Activated CD4-positive, CD25-positive, alpha-beta regulatory T cell treated with anti-CD3 and anti-CD28 coated beads, Interleukin-2, amount 50 U/mL, for 16 hours (primary cell): Measurements from ENCODE around the gene MMP10.

Source experiments
- DNase-seq: peaks from one replicate; pipeline ENCODE4 v3.0.0-alpha.2; 2020; ENCODE audit warnings: low read depth, low spot score

The MMP10 gene

DNA sequence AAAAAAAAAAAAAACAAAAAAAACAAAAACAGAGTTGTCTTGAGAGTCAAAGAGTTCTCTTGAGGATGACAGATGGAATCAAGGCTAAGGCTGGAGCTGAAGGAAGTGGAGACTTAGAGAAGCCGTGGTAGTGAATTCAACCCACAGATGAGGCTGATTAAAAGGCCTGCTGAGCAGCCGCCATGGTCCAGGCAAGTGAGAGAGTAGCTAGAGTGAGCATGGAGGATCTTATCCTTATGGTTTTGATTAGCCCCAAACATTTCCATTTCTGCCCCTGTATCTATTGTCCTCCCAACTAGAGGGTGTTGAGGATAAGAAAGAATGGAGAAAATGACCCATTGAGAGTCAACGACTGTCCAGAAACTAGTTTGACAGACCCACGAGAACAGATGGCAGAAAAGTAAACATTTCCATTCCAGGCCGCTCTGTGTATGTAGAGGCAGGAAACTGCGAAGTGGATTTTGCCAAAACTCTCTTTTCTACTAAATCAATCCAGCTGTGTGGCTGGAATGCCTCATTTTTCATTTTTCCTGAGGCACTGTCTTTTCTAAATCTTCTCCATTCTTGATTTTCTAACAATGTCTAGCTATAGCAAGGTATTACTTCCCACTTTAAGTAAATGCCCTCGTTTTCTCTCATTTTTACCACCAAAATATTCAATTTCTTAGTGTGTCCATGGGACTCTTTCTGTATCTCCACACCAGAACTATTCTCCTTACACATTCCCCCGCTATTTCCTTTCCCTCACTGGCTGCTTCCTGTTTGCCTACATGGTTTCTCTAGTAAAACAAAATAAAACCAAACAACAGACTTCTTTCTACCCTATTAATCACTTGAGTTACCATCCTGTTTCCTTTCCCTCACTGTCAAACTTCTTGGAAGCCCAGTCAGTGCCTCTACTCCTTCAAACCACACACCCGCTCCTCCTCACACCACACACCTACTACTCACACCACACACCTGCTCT, 50.3 kb downstream of the MMP10 start:
- DNase-seq, result no peak

- DNase-seq, result no peak
These were observed 52.5 kb downstream of the MMP10 start for GRCh38 chr11:102727890-102728289.

DNA sequence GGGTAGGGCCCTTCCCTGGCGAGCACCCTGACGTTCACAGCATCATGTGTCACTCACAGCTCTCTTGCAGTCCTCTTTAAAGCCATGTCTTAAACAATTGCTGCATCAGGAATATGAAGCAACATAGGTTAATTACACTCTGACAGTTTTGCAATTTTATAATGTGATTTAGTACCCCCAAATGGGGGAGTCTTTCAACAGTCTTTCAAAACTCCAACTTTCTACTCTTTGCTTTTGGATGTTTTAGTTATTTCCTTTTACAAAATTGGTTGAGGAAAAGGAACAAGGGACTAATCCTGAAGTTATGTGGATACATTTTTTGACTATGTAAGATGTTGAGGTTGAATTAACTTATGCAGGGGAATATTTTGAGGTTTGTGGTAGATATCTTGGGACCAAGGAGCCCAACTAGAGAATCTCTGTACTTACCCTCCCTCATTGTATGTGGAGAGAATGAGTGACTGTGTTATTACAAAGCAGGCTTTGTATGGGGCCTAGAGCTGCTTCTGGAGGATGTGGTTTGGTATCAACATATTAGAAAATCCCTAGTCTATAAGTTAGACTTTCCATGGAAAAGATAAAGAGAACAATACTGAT, 55.4 kb downstream of the MMP10 start, which contains the start of gene MMP8:
TSS of gene MMP8 (minus strand) at position 51 of the 597 bp plus-strand sequence. CDS start 99 bp downstream, outside the sequence.
- DNase-seq, result no peak

DNA sequence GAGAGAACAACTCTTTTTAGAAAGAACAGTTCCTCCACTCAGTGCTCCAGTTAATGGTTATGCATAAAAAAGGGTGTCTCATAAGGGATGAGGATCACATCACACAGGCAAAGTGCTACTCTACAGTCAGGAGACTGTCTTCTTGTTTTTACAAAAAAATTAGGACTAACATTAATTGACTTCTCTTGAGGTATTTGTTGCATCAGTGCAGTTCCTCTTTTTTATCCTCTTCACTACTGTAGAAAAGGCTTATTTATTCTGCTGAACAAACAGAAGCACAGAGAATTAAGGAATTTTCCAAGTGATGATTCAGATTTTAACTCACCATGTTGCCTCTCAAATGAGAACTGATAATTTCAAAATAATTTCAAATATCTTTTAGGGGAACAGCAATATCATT, 57.6 kb downstream of the MMP10 start:
- DNase-seq, result no peak
